Measurements from ENCODE around the gene TRAFD1.
A peak's percentile ranks its signal among the peaks of the same experiment; 100 is the strongest.

Gene TRAFD1

DNA sequence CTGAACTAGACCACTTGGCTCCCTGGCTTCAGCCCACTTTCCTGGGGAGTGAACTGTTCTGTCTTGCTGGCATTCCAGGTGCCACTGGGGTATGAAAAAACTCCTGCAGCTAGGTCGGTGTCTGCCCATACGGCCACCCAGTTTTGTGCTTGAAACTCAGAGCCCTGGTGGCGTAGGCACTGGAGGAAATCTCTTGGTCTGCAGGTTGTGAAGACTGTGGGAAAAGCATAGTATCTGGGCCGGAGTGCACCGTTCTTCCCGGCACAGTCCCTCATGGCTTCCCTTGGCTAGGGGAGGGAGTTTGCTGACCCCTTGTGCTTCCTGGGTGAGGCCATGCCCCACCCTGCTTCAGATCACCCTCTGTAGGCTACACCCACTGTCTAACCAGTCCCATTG lies 33.8 kb downstream of the TRAFD1 start:
- DNase-seq: no peak

DNA sequence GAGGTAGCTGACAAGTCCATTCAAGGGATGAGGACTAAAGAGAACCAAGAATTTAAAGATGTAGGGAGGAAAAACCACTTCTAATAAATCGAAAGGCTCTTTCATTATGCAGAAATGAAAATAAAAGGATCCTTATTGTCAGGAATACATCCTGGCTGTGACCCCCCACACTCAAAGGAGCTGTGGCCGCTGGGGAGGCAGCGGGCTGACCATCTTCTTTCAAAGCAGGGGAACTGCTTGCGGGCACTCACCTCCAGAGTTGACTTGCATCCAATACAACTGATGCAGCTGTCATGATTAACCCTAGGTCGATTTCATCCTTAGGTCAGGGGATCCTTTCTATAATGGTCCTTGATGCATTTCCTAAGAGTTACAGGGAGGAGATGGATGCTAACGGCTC lies 35.3 kb downstream of the TRAFD1 start:
- DNase-seq: no peak

DNA sequence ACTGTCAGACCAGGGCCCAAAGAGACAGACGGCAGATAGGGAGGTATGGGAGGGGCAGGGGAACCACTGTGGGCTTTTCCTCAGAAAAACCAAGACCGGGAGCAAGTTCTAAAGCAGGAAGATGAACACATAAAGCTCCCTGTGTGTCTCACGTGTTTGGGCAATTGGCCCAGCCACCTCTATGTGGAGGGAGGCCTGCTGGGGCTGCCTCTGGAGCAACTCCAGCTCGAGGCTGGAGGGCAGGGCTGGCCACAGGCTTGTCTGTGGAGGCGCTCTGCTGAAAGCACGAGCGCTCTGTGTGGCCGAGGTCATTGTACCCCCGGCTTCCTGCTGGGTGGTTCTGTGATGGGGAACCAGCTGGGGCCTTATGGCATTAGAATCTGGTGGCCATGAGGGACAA lies 36.4 kb downstream of the TRAFD1 start:
- DNase-seq: no peak

GRCh38 chr12:112162241-112162790 lies 37.0 kb downstream of the TRAFD1 start:
- DNase-seq: no peak

- DNase-seq: no peak
Measured at GRCh38 chr12:112163056-112163455, 37.7 kb downstream of the TRAFD1 start.

- no peak for DNase-seq
Measured at GRCh38 chr12:112163471-112163991, 38.2 kb downstream of the TRAFD1 start.

GRCh38 chr12:112164011-112164660 lies 38.8 kb downstream of the TRAFD1 start:
- DNase-seq: no peak

GRCh38 chr12:112165624-112166023 lies 40.3 kb downstream of the TRAFD1 start:
- DNase-seq: no peak

DNA sequence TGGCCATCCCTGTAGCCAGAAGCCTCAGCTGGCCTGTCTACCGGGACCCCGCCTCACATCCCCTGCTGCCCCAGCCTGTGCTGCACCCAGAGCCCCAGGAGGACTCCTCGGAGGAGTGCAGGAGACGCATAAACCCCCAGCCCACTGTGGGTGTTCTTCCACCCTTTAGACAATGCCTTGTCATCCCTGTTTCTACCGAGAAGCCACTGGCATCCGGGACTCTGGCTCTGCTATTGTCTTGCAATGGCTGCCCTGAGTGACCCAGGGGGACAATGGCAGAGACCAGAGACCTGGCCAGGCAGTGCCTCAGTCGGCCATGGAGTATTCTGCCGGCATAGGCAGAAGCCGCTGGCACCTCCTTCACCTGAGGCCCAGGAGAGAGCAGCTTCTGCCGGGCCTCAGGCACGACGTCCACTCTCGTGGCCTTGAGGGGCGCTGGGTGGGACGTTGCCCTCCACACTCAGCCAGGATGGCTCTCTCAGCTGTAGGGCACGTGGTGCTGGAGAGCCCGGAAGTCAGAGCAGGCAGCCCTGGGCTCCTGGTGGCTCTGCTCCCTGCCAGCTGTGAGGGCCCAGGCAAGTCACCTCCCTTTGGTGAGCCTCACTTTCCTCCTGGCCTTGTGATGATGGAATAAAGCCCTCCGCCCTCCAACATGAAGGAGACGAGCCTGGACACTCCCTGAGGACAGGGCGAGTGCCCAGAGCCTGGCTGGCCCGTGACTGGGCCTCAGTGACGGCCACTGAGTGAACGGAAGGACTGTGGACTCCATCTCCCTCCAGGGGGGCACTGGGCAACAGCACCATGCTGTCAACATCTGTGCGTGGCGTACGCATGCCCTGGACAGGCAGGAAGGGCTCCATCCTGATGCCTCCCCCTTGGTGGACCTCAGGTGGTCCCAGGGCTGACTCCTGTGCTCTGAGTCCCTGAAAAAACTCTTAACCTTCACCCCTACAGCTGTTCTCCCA lies 41.0 kb downstream of the TRAFD1 start:
- no peak for DNase-seq

- DNase-seq: no peak
Measured at GRCh38 chr12:112167031-112167461, 41.7 kb downstream of the TRAFD1 start.

DNA sequence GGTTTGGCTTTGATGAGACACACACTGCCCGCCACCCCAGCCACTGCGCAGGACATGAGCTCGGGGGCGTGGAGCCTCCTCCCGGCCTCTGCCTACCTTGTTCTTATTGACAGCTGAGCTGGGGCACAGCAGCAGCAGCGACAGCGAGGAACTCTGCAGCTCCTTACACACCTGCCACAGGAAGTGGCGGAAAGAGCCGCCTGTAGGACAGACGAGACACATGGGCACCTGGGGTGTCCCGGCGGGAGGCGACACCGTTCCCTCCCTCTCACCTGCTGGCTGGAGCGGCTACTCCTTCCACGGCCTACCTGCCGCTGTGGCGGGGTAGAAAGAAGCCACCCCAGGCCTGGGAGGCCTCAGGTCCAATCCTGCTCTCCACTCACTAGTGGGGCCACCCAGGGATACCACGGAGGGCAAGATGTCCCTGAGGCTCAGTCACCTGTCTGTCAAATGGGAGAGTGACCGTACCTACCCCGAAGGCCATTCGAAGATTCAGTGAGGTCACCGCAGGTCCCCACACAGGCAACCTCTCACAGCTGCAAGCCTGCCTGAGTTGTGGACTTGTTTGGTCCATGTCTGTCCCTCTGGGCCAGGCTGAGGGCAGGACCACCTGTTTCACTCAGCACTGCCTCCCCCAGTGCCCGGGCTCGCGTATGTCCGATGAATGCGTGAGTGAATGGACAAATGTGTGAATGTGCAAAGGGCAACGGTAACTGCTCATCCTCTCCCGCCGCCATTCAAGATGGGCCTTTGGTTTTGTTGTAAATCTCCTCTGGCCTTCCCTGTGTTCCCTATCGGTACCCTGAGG lies 42.6 kb downstream of the TRAFD1 start:
- no peak for DNase-seq

- DNase-seq: no peak
Measured at GRCh38 chr12:112168561-112168971, 43.2 kb downstream of the TRAFD1 start.

DNA sequence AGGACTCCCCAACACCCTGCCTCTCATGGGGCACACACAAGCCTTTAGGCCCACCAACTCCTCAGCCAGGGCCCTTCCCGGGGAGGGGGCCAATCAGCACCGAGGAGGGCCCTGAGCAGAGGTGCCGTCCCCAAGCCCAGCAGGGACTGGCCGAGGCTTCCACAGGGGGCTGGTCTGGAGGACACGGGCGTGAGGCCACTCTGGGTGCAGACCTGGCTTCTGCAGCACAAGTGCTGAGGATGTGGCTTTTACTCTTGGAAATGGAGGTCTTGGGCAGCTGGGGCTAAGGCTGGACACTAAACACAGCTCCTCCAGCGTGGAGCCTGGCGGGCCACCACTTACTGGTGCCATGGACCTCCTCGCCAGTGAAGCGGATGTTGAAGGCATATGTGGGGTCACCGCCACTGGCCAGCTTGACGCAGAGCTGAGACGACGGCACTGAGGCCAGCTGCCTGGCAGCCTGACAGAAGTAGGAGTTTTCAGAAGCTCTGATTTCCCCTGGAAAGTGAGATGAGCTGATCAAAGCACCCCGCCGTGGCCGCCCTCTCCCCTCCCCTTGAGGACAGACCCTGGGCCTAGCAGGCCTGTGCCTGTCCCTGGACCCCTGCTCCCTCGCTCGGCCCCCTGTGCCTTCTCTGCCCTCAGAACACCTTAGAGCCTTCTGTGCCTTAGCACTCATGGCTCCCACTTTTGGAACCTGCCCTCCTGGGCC lies 44.0 kb downstream of the TRAFD1 start:
- no peak for DNase-seq

DNA sequence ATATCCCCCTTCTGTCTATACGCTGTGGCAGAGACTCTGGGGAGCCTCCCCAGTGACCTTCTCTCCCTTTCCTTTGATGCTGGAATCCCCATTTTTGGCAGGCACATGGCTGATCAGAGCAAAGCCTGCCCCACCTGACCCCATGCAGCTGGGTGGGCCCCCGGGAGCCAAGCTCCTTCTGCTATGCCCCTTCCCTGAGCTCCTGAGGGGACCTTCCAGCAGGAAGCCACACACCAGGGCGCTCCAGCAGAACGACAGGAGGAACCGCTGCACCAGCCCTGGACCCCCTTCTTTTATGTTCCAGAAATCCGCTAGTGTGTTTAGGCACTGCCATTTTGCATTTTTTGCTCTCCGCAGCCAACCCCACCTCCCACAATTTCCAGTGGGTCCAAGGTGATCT lies 44.6 kb downstream of the TRAFD1 start:
- no peak for DNase-seq

GRCh38 chr12:112170376-112170775 lies 45.0 kb downstream of the TRAFD1 start:
- DNase-seq: peak; percentile 31

DNA sequence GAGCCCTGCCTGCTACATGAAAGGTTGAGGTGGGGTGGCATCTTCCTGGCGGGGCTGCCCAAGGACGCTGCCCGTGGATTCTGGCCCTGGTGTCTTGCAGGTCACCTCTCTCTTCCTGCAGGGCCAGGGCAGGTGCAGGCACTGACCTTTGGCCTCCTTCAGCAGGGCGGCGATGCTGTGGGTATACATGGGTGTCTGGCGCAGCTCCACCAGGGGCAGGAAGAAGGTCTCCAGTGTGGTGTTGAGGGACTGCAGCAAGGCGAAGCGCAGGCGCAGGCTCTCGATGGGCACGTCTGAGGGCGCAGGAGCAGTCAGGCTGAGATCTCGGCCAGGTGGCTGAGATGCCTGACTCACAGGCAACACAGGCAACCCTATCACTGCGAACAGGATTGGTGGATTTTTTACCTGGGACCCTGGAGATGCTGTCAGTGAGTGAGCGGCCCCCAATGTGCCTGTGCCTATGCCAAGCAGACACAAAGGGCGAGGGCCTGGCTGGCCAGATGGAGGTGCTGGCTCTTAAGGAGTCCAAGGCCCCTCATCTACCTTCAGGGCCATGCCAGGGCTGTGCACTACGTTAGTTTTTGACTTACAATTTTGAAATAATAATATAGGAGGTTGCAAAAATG lies 45.7 kb downstream of the TRAFD1 start:
- DNase-seq: no peak

DNA sequence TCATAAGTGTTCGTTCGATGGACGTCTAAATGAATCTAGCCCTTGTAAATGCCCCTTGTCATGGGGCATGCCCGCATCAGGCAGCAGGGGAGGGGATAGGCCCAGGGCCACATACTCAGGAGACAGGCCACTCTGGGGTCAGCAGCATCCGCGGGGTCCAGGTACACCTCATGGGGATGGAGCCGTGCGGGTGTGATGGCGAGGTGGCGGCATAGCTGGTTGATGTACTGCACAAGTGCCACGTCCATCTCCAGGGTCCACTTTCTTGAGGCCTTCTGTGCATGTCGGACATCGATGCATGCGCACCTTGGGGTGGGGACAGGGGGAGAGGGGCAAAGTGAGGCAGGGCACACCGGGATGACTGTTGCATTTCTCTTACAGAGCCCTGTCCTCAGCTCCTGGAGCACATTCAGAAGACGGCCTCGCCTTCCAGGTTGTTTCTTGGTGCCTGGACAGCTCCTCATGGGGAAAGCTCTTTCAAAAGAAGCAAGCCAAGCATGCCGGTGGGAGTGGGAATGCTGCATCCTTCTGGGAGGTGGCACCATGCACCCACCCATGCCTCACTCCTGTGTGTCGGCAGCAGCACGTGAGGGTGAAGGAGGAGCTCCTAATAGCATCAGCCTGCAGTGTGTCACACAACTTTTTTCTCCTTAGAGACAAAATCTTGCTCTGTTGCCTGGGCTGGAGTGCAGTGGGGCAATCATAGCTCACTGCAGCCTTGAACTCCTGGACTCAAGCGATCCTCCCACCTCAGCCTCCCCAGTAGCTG lies 47.4 kb downstream of the TRAFD1 start:
- DNase-seq: no peak

GRCh38 chr12:112175361-112176155 lies 50.2 kb downstream of the TRAFD1 start:
- DNase-seq: no peak

GRCh38 chr12:112176321-112177010 lies 51.1 kb downstream of the TRAFD1 start:
- DNase-seq: no peak

All from activated CD8-positive, alpha-beta memory T cell treated with anti-CD3 and anti-CD28 coated beads, Interleukin-2, amount 50 U/mL, for 4 hours (primary cell).